Esophagus squamous epithelium (tissue), 5 donors: ENCODE measurements around the gene ZMYND11. TPM values are rescaled to one million over a fixed set of nuclear protein-coding genes. Genes with fewer than 3 reads are reported as not detected.

Experiments used
- DNase-seq: peaks from one replicate; lab custom pipeline; 2025; lab: John Stamatoyannopoulos, UW
- H3K27ac ChIP-seq, 4 donors: fragments of 200-600 bp; sonication (generic); one replicate each; pipeline ENCODE4 v1.5.1; 2016 to 2019; ENCODE audit warnings: mild to moderate bottlenecking in 1 of 4
- H3K27me3 ChIP-seq, 4 donors: fragments of 200-600 bp; sonication (generic); 1 replicate in 3 of 4; 2 replicates in 1 of 4; pipeline versions ENCODE4 v1.5.1 to v1.6.0; 2017 to 2021; ENCODE audit warnings: antibody characterized with exemption in 1 of 4
- H3K36me3 ChIP-seq, 3 donors: fragments of 200-600 bp; sonication (generic); one replicate each; pipeline ENCODE4 v1.5.1; 2016 to 2019
- H3K4me1 ChIP-seq, 3 donors: fragments of 200-600 bp; sonication (generic); one replicate each; pipeline ENCODE4 v1.5.1; 2017 to 2019
- H3K4me3 ChIP-seq, 4 donors: fragments of 200-600 bp; sonication (generic); 1 replicate in 3 of 4; 2 replicates in 1 of 4; pipeline ENCODE4 v1.5.1; 2016 to 2019; ENCODE audit warnings: mild to moderate bottlenecking in 2 of 4, moderate library complexity in 1 of 4
- H3K9me3 ChIP-seq, 3 donors: fragments of 200-600 bp; sonication (generic); one replicate each; pipeline ENCODE4 v1.5.1; 2016 to 2019
- CTCF ChIP-seq, 6 experiments: fragments of 450-650 bp in 4 of 6; fragments of 200-600 bp in 2 of 6; sonication (generic) in 2 of 6; IDR thresholded peaks; one replicate each; pipeline ENCODE4 v1.5.1; 2016 to 2019; ENCODE audit warnings: antibody characterized with exemption in 6 of 6, mild to moderate bottlenecking in 4 of 6, moderate library complexity in 4 of 6
- POLR2A ChIP-seq, 4 donors: fragments of 450-650 bp; IDR thresholded peaks; one replicate each; pipeline ENCODE4 v1.6.1; 2017; ENCODE audit warnings: antibody characterized with exemption in 4 of 4, mild to moderate bottlenecking in 4 of 4, moderate library complexity in 3 of 4
- WGBS, 2 donors: methylation state at CpG; one replicate each; pipeline ENCODE4 v1.1.5; 2018; 5-methylcytosine and 5-hydroxymethylcytosine counted together
- intact Hi-C: fragments of 100-400 bp; cut with DNase I; formaldehyde crosslinking; loops from one replicate; pipeline ENCODE4 v1.15.0; 2022
- total RNA-seq, 4 donors: library from RNA; depleted of rRNA; stranded (reverse); fragments of >200 nt; gene quantifications; one replicate each; pipeline ENCODE4 v1.1.0, GENCODE V29; 2016
- donor health status: DM: yes; HTN: yes; CAD: no.

Gene ZMYND11
- total RNA-seq, 4 donors from 2014 or later: 22.9 to 67.9 (median 32.2) TPM

- Histone ChIP-seq H3K36me3 (no peaks in the 10 kb centered on the region), H3K9me3 (no peaks in the 10 kb centered on the region)
- intact Hi-C loops: no loop called here
Measured at GRCh38 chr10:167383-167782, 32.1 kb downstream of the ZMYND11 start.

GRCh38 chr10:173741-174140 lies 38.5 kb downstream of the ZMYND11 start:
- H3K9me3 ChIP-seq: no peaks in the 10 kb centered on the region
- DNase-seq: no peak
- intact Hi-C loops: no loop called here
- H3K36me3 ChIP-seq: no peaks in the 10 kb centered on the region
- no peak overlapping the region for H3K4me3 ChIP-seq
- no peaks in the 10 kb centered on the region for H3K4me1 ChIP-seq
- H3K27ac ChIP-seq: no peak overlapping the region
- TF ChIP-seq CTCF (IDR thresholded peaks at IDR 0.05) (no peak), POLR2A (IDR thresholded peaks at IDR 0.05) (no peak)
- 61 to 82% methylated on average over 4 of the region's 4 CpGs for WGBS, 2 donors
- H3K27me3 ChIP-seq: no peaks in the 10 kb centered on the region

More at GRCh38 chr10:167383-167782, 32.1 kb downstream of the ZMYND11 start:
- no peak for DNase-seq
- TF ChIP-seq CTCF (IDR thresholded peaks at IDR 0.05) (no peak), POLR2A (IDR thresholded peaks at IDR 0.05) (no peak)
- no peak overlapping the region for H3K4me3 ChIP-seq
- no peak overlapping the region for H3K27ac ChIP-seq
- H3K4me1 ChIP-seq: no peaks in the 10 kb centered on the region
- H3K27me3 ChIP-seq: no peaks in the 10 kb centered on the region

- peaks cover 0 to 15% (median 0%) of the 10 kb centered on the region in 3 donors for H3K36me3 ChIP-seq
- H3K9me3 ChIP-seq: no peaks in the 10 kb centered on the region
- H3K27ac ChIP-seq: no peak overlapping the region
- intact Hi-C loops: no loop called here
- no peaks in the 10 kb centered on the region for H3K4me1 ChIP-seq
- no peak for TF ChIP-seq POLR2A (IDR thresholded peaks at IDR 0.05)
- TF ChIP-seq CTCF (IDR thresholded peaks at IDR 0.05): no peak
- H3K4me3 ChIP-seq: no peak overlapping the region
- no peak for DNase-seq
- H3K27me3 ChIP-seq: no peaks in the 10 kb centered on the region
Measured at GRCh38 chr10:176677-177076, 41.4 kb downstream of the ZMYND11 start.

- Histone ChIP-seq H3K4me1 (peaks cover 0 to 15% (median 0%) of the 10 kb centered on the region in 3 donors), H3K27ac (no peak overlapping the region), H3K9me3 (no peaks in the 10 kb centered on the region), H3K36me3 (peaks cover 0 to 25% (median 0%) of the 10 kb centered on the region in 3 donors), H3K27me3 (no peaks in the 10 kb centered on the region), H3K4me3 (no peak overlapping the region)
- intact Hi-C loops: no loop called here
- WGBS, 2 donors: 14 to 17% methylated on average over 2 of the region's 2 CpGs
- DNase-seq: no peak
- TF ChIP-seq CTCF (IDR thresholded peaks at IDR 0.05): peak; percentile 17 to 57 (median 29)
- TF ChIP-seq POLR2A (IDR thresholded peaks at IDR 0.05): no peak
Measured at GRCh38 chr10:178208-178607, 43.0 kb downstream of the ZMYND11 start.

- Histone ChIP-seq H3K4me1 (peaks cover 0 to 19% (median 0%) of the 10 kb centered on the region in 3 donors), H3K27ac (no peak overlapping the region)
Measured at GRCh38 chr10:178723-179122, 43.5 kb downstream of the ZMYND11 start.

More at GRCh38 chr10:178723-179122, 43.5 kb downstream of the ZMYND11 start:
- TF ChIP-seq CTCF (IDR thresholded peaks at IDR 0.05): no peak
- intact Hi-C loops: no loop called here
- no peak for DNase-seq
- Histone ChIP-seq H3K4me3 (no peak overlapping the region), H3K9me3 (peaks cover 0 to 4% (median 0%) of the 10 kb centered on the region in 3 donors), H3K36me3 (peaks cover 0 to 30% (median 0%) of the 10 kb centered on the region in 3 donors), H3K27me3 (no peaks in the 10 kb centered on the region)
